ENCODE results near the gene RBPJL. TPM values are rescaled to one million over a fixed set of nuclear protein-coding genes. Genes with fewer than 3 reads are reported as not detected.

Gene RBPJL
- total and polyA plus RNA-seq, 2 of the 8 experiments (the other 6 are each of a cell fraction or from before 2014, with no cell fraction given): 0.67 to 1.3 TPM

DNA sequence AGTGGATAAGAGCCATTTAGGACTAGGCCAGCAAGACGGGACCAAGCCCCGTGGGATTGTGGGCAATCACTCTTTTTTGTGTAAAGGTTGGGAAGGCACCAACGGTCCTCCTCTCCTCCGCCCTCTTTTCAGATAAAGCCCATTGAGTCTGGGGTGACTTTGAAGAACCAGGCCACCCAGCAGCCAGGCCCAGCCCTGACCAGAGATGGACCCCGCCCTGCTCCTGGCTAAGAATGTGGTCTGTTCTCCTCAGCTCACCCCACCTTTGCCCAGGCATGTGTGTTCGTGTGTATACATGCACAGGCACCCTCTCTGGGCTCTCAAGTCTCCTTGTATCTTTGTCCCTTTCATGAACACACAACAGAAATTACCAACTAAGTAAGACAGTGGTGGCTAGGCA lies 32.4 kb downstream of the RBPJL start (continued):
- TF ChIP-seq TBP (IDR thresholded peaks at IDR 0.05; ENCODE audit: low read depth, low read length) (no peak), EGR1 (IDR thresholded peaks at IDR 0.05; ENCODE audit: borderline replicate concordance, low read depth, low read length) (no peak), CBX8 (IDR thresholded peaks at IDR 0.05; ENCODE audit: borderline replicate concordance, low read depth, low read length) (no peak)
